AG04449 (cell line): ENCODE data around the gene FURIN.

Experiments
- CTCF ChIA-PET: fragments of 350-600 bp; formaldehyde crosslinking; extraction: SDS; loops from one replicate; lab custom pipeline; 2021; ENCODE audit warnings: antibody characterized with exemption; lab: Yijun Ruan, JAX
- POLR2A ChIA-PET: fragments of 400-600, 350-600 bp; formaldehyde crosslinking; extraction: SDS; loops from one replicate; lab custom pipeline; 2020; ENCODE audit warnings: antibody characterized with exemption, inconsistent platforms; lab: Yijun Ruan, JAX
- DNase-seq: peaks from one replicate; pipeline ENCODE4 v3.0.0-alpha.2; 2010; ENCODE audit warnings: low read depth, low spot score
- H3K4me3 ChIP-seq: 2 replicates; pipeline ENCODE4 v1.5.1; 2011; ENCODE audit warnings: low read depth, mild to moderate bottlenecking, control low read depth, low read length
- TF ChIP-seq, protein P1 (sequence below): IDR thresholded peaks from one replicate; pipeline ENCODE4 v1.5.1; 2011; ENCODE audit warnings: mild to moderate bottlenecking, moderate library complexity, low read length, control low read depth, inconsistent platforms; ENCODE audit not compliant: insufficient read depth; ENCODE audit errors: missing control alignments

FURIN gene

DNA sequence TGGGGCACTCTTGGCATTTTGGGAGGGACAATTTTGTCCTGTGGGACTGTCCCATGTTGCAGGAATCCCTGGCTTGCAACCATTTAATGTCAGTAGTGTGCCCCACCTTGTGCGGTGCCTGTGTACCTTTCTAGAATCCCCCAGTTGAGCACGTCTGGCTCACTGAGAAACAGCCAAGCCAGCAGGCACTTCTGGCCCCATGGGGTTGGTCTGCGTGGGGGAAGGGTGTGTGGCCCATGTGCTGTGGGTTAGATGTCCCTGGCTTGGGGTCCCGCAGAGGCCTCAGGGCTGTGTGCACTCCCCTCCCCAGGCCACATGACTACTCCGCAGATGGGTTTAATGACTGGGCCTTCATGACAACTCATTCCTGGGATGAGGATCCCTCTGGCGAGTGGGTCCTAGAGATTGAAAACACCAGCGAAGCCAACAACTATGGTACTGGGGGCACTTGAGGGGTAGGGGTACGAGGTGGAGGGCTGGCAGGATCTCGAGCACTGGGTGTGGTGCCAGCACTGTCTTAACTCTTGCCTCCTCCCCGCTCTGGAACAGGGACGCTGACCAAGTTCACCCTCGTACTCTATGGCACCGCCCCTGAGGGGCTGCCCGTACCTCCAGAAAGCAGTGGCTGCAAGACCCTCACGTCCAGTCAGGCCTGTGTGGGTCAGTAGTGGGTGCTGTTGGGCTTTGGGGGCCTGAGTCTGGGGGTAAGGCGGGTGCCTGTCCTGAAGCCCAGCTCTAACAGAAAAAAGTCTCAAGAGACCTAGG is 12.2 kb downstream of the FURIN start:
- TF ChIP-seq, protein P1, sequence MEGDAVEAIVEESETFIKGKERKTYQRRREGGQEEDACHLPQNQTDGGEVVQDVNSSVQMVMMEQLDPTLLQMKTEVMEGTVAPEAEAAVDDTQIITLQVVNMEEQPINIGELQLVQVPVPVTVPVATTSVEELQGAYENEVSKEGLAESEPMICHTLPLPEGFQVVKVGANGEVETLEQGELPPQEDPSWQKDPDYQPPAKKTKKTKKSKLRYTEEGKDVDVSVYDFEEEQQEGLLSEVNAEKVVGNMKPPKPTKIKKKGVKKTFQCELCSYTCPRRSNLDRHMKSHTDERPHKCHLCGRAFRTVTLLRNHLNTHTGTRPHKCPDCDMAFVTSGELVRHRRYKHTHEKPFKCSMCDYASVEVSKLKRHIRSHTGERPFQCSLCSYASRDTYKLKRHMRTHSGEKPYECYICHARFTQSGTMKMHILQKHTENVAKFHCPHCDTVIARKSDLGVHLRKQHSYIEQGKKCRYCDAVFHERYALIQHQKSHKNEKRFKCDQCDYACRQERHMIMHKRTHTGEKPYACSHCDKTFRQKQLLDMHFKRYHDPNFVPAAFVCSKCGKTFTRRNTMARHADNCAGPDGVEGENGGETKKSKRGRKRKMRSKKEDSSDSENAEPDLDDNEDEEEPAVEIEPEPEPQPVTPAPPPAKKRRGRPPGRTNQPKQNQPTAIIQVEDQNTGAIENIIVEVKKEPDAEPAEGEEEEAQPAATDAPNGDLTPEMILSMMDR = no peak
- CTCF ChIA-PET = interaction anchor here (7.1 kb wide), 1 partner anchor 230 kb away, joined by 204 read pairs; no protein-coding TSS in a partner anchor
- DNase-seq = no peak
- H3K4me3 ChIP-seq = no peak overlapping the region
- POLR2A ChIA-PET = no interaction called here

DNA sequence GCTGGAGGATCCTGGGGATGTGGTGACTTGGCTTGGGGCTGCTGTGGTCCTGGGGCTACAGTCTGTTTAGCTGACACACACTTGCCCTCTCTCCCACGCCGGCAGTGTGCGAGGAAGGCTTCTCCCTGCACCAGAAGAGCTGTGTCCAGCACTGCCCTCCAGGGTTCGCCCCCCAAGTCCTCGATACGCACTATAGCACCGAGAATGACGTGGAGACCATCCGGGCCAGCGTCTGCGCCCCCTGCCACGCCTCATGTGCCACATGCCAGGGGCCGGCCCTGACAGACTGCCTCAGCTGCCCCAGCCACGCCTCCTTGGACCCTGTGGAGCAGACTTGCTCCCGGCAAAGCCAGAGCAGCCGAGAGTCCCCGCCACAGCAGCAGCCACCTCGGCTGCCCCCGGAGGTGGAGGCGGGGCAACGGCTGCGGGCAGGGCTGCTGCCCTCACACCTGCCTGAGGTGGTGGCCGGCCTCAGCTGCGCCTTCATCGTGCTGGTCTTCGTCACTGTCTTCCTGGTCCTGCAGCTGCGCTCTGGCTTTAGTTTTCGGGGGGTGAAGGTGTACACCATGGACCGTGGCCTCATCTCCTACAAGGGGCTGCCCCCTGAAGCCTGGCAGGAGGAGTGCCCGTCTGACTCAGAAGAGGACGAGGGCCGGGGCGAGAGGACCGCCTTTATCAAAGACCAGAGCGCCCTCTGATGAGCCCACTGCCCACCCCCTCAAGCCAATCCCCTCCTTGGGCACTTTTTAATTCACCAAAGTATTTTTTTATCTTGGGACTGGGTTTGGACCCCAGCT is 13.0 kb downstream of the FURIN start:
- H3K4me3 ChIP-seq = no peak overlapping the region
- ChIA-PET CTCF (interaction anchor here (1.5 to 7.1 kb wide), 2 partner anchors 51 to 230 kb away, joined by 3 to 204 read pairs; no protein-coding TSS in a partner anchor), POLR2A (no interaction called here)
- TF ChIP-seq, protein P1 = no peak
- DNase-seq = no peak

DNA sequence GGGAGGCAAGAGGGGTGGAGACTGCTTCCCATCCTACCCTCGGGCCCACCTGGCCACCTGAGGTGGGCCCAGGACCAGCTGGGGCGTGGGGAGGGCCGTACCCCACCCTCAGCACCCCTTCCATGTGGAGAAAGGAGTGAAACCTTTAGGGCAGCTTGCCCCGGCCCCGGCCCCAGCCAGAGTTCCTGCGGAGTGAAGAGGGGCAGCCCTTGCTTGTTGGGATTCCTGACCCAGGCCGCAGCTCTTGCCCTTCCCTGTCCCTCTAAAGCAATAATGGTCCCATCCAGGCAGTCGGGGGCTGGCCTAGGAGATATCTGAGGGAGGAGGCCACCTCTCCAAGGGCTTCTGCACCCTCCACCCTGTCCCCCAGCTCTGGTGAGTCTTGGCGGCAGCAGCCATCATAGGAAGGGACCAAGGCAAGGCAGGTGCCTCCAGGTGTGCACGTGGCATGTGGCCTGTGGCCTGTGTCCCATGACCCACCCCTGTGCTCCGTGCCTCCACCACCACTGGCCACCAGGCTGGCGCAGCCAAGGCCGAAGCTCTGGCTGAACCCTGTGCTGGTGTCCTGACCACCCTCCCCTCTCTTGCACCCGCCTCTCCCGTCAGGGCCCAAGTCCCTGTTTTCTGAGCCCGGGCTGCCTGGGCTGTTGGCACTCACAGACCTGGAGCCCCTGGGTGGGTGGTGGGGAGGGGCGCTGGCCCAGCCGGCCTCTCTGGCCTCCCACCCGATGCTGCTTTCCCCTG is 13.8 kb downstream of the FURIN start:
- CTCF ChIA-PET = interaction anchor here (1.5 to 7.1 kb wide), 2 partner anchors 51 to 231 kb away, joined by 3 to 204 read pairs; no protein-coding TSS in a partner anchor
- TF ChIP-seq, protein P1 = no peak
- no peak for DNase-seq
- POLR2A ChIA-PET = no interaction called here
- no peak overlapping the region for H3K4me3 ChIP-seq

DNA sequence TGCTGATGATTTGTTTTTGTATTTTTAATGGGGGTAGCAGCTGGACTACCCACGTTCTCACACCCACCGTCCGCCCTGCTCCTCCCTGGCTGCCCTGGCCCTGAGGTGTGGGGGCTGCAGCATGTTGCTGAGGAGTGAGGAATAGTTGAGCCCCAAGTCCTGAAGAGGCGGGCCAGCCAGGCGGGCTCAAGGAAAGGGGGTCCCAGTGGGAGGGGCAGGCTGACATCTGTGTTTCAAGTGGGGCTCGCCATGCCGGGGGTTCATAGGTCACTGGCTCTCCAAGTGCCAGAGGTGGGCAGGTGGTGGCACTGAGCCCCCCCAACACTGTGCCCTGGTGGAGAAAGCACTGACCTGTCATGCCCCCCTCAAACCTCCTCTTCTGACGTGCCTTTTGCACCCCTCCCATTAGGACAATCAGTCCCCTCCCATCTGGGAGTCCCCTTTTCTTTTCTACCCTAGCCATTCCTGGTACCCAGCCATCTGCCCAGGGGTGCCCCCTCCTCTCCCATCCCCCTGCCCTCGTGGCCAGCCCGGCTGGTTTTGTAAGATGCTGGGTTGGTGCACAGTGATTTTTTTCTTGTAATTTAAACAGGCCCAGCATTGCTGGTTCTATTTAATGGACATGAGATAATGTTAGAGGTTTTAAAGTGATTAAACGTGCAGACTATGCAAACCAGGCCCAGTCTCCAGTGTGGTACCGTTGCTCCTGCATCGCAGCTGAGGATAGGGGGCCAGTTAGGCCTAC is 14.6 kb downstream of the FURIN start:
- ChIA-PET CTCF (interaction anchor here (1.5 to 7.1 kb wide), 5 partner anchors 9 to 563 kb away, joined by 3 to 204 read pairs (median 38); partner anchors contain the start of gene MAN2A2), POLR2A (interaction anchor here (0.6 kb wide), 1 partner anchor 156 kb away, joined by 3 read pairs; no protein-coding TSS in a partner anchor)
- TF ChIP-seq, protein P1 = no peak
- no peak for DNase-seq
- H3K4me3 ChIP-seq = no peak overlapping the region

DNA sequence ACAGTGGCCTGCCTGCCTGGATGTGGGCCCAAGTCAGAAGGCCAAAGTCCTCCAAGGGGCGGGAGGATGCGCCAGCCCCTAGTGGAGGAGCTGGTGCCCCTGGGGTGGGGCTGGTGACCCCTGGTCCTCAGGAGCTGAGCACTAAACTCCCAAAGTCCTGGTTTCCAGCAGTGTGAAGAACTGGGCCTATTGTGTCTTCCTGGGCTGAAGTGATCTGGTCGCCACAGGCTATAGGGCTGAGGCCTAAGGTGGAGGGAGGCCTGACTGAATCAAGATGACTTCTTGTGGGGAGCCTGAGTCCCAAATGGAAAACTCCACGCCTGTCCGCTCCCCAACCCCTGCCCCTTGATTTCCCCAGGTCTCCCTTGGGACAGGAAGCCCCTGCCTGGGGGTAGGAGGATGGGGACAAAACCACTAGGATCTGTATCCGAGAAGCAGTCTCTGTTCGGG is 15.2 kb downstream of the FURIN start:
- H3K4me3 ChIP-seq = no peak overlapping the region
- DNase-seq = no peak
- TF ChIP-seq, protein P1 = no peak
- CTCF ChIA-PET = interaction anchor here (3.6 to 7.1 kb wide), 5 partner anchors 10 to 564 kb away, joined by 16 to 204 read pairs (median 52); partner anchors contain the start of gene MAN2A2
- POLR2A ChIA-PET = interaction anchor here (0.6 kb wide), 1 partner anchor 156 kb away, joined by 3 read pairs; no protein-coding TSS in a partner anchor
